ENCODE measurements around the gene SDF4.
"Not testable (repeated sequence)": the region's sequence is repeated elsewhere in the genome, so short reads cannot be mapped to it uniquely, and the experiment has no call there.

The SDF4 gene

GRCh38 chr1:1196431-1197187 lies 35.2 kb downstream of the SDF4 start:
- no peak for DNase-seq

- DNase-seq = not testable (repeated sequence)
These were observed 36.1 kb downstream of the SDF4 start for GRCh38 chr1:1195726-1196125.

- DNase-seq = no peak
These were observed 37.1 kb downstream of the SDF4 start for GRCh38 chr1:1194723-1195122.

GRCh38 chr1:1191734-1192133 lies 40.1 kb downstream of the SDF4 start:
- DNase-seq = no peak

GRCh38 chr1:1189111-1189510 lies 42.7 kb downstream of the SDF4 start:
- no peak for DNase-seq

- no peak for DNase-seq
These were observed 43.9 kb downstream of the SDF4 start for GRCh38 chr1:1187938-1188337.

GRCh38 chr1:1185101-1185765 lies 46.6 kb downstream of the SDF4 start:
- DNase-seq = no peak

GRCh38 chr1:1183833-1184775 lies 47.7 kb downstream of the SDF4 start:
- no peak for DNase-seq

GRCh38 chr1:1183221-1183747 lies 48.5 kb downstream of the SDF4 start:
- DNase-seq = no peak

GRCh38 chr1:1182491-1183220 lies 49.1 kb downstream of the SDF4 start:
- DNase-seq = no peak

- DNase-seq = no peak
These were observed 49.8 kb downstream of the SDF4 start for GRCh38 chr1:1181938-1182410.

- no peak for DNase-seq
These were observed 50.5 kb downstream of the SDF4 start for GRCh38 chr1:1181129-1181937.

- DNase-seq = no peak
These were observed 51.6 kb downstream of the SDF4 start for GRCh38 chr1:1179983-1180861.

GRCh38 chr1:1179346-1179982 lies 52.3 kb downstream of the SDF4 start:
- DNase-seq = no peak

GRCh38 chr1:1178794-1179331 lies 52.9 kb downstream of the SDF4 start:
- no peak for DNase-seq

GRCh38 chr1:1177452-1178206 lies 54.2 kb downstream of the SDF4 start:
- DNase-seq = no peak

GRCh38 chr1:1176931-1177330 lies 54.9 kb downstream of the SDF4 start:
- no peak for DNase-seq

GRCh38 chr1:1176063-1176761 lies 55.6 kb downstream of the SDF4 start:
- DNase-seq = not testable (repeated sequence)

Measured in NCI-H69 (cell line).